Progenitor cell of endocrine pancreas (in vitro differentiated cells): ENCODE data around the gene RAB42. TPM values are rescaled to one million over a fixed set of nuclear protein-coding genes. Genes with fewer than 3 reads are reported as not detected.

Experiments used
- DNase-seq: peaks from one replicate; pipeline ENCODE4 v3.0.0; 2021; ENCODE audit warnings: low spot score; ENCODE audit not compliant: unreplicated experiment
- H3K27ac Mint-ChIP-seq: 2 replicates; pipeline ENCODE4 v1.8.0; 2021; ENCODE audit warnings: mild to moderate bottlenecking, moderate library complexity, mixed read lengths
- H3K27me3 Mint-ChIP-seq: 2 replicates; pipeline ENCODE4 v1.8.0; 2021; ENCODE audit warnings: mixed read lengths
- H3K36me3 Mint-ChIP-seq: 2 replicates; pipeline ENCODE4 v1.8.0; 2022; ENCODE audit warnings: mixed read lengths; ENCODE audit not compliant: insufficient read depth
- H3K4me1 Mint-ChIP-seq: 2 replicates; pipeline ENCODE4 v1.8.0; 2021; ENCODE audit warnings: low read depth, mixed read lengths
- H3K4me3 Mint-ChIP-seq: 2 replicates; pipeline ENCODE4 v1.8.0; 2021; ENCODE audit warnings: low read depth, mild to moderate bottlenecking, moderate library complexity, mixed read lengths
- H3K9me3 Mint-ChIP-seq: 2 replicates; pipeline ENCODE4 v1.8.0; 2021; ENCODE audit warnings: low read depth, mixed read lengths
- total RNA-seq: library from RNA; stranded (reverse); gene quantifications from 2 replicates; pipeline ENCODE4 v1.2.1, GENCODE V29; 2021
- TF ChIP-seq, protein P1 (sequence below): fragments of 200-600 bp; sonication (generic); IDR thresholded peaks from one replicate; pipeline ENCODE4 v1.5.0; 2021; ENCODE audit warnings: antibody characterized with exemption, mild to moderate bottlenecking; ENCODE audit not compliant: unreplicated experiment

RAB42 gene
- total RNA-seq, 1 donor from 2014 or later, result 0.65 TPM

- Mint-ChIP-seq H3K9me3 (no peaks in the 10 kb centered on the region), H3K27me3 (no peaks in the 10 kb centered on the region), H3K4me1 (peaks cover 11% of the 10 kb centered on the region), H3K4me3 (peak overlapping the region; percentile 52), H3K27ac (no peak overlapping the region), H3K36me3 (no peaks in the 10 kb centered on the region)
- TF ChIP-seq, protein P1, sequence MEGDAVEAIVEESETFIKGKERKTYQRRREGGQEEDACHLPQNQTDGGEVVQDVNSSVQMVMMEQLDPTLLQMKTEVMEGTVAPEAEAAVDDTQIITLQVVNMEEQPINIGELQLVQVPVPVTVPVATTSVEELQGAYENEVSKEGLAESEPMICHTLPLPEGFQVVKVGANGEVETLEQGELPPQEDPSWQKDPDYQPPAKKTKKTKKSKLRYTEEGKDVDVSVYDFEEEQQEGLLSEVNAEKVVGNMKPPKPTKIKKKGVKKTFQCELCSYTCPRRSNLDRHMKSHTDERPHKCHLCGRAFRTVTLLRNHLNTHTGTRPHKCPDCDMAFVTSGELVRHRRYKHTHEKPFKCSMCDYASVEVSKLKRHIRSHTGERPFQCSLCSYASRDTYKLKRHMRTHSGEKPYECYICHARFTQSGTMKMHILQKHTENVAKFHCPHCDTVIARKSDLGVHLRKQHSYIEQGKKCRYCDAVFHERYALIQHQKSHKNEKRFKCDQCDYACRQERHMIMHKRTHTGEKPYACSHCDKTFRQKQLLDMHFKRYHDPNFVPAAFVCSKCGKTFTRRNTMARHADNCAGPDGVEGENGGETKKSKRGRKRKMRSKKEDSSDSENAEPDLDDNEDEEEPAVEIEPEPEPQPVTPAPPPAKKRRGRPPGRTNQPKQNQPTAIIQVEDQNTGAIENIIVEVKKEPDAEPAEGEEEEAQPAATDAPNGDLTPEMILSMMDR, result peak; percentile 43
- no peak for DNase-seq
Observed at GRCh38 chr1:28640766-28641165, 48.7 kb downstream of the RAB42 start.

- Mint-ChIP-seq H3K27ac (peak overlapping the region; percentile 99), H3K4me3 (peak overlapping the region; percentile 97), H3K4me1 (peaks cover 11% of the 10 kb centered on the region), H3K27me3 (no peaks in the 10 kb centered on the region), H3K9me3 (no peaks in the 10 kb centered on the region), H3K36me3 (no peaks in the 10 kb centered on the region)
- TF ChIP-seq, protein P1, result no peak
- no peak for DNase-seq
Observed at GRCh38 chr1:28642056-28642846, 50.2 kb downstream of the RAB42 start.

DNA sequence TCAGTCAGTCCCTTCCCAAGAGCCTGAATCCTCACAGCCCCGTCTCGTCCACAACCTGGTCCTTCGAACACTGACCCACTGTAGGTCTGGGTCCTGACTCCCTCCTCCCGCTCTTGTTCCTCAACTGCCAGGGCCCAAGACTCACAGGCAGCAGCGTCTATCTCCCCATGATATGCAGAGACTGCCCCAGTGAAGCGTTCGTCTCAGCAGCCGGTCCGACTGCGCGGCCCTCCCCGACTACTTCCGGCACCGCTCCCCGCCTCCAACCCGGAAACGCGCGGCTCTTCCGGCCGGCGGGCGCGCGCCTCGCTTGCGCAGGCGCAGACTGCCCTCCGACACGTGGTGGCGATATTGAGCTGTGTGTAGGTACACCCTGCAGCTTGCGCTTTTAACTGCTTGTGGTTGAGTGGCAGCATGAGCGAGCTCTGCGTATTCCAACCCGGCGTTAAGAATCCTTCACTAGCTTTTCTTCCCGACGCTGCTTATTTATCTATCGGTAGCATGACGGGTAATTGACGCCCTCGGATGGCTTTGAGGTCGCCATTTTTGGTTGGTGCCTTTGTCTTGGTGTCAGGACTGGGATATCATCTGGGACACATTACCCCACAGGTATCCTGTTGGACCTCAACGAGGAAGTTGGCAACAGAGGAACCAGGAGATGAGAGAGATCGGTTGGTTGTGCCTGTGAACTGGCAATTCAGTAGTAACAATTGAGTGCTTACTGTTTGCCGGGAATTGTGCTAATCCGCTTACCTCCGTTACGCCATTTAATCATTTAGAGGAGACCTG, 51.0 kb downstream of the RAB42 start, which contains the start of gene TAF12:
Gene TAF12 (minus strand): TSS at position 221 of the 789 bp plus-strand sequence. CDS start 20,986 bp downstream, outside the sequence.
- peak; percentile 84 for DNase-seq
- Mint-ChIP-seq H3K36me3 (no peaks in the 10 kb centered on the region), H3K9me3 (no peaks in the 10 kb centered on the region)

GRCh38 chr1:28644494-28644893, 52.4 kb downstream of the RAB42 start:
- H3K27ac Mint-ChIP-seq, result peak overlapping the region; percentile 86
- H3K27me3 Mint-ChIP-seq, result no peaks in the 10 kb centered on the region
- peak overlapping the region; percentile 47 for H3K4me3 Mint-ChIP-seq
- DNase-seq, result no peak
- no peaks in the 10 kb centered on the region for H3K36me3 Mint-ChIP-seq
- no peaks in the 10 kb centered on the region for H3K9me3 Mint-ChIP-seq
- peaks cover 19% of the 10 kb centered on the region for H3K4me1 Mint-ChIP-seq
- TF ChIP-seq, protein P1, result no peak

More for the DNA sequence above, 51.0 kb downstream of the RAB42 start, which contains the start of gene TAF12:
- Mint-ChIP-seq H3K4me1 (peaks cover 15% of the 10 kb centered on the region), H3K27ac (peak within 1 kb of the TSS; percentile 99), H3K27me3 (no peaks in the 10 kb centered on the region), H3K4me3 (peak within 1 kb of the TSS; percentile 97)
- TF ChIP-seq, protein P1, result no peak

Other genes with a start within 250 kb of the RAB42 start
- 74.6 and 80.6 TPM in 2 replicates for gene PHACTR4, start 222.5 kb upstream of the RAB42 start, total RNA-seq
- 58.4 TPM in 2 replicates for gene RCC1, start 86.2 kb upstream of the RAB42 start, total RNA-seq
- 38.6 and 39.6 TPM in 2 replicates for gene TRNAU1AP, start 39.2 kb upstream of the RAB42 start, total RNA-seq
- 18.2 and 20.1 TPM in 2 replicates for gene TAF12, start 50.8 kb downstream of the RAB42 start, total RNA-seq
- gene RNU11, start 56.3 kb downstream of the RAB42 start, total RNA-seq, result not detected in 2 replicates
- 18.5 and 18.8 TPM in 2 replicates for gene GMEB1, start 76.5 kb downstream of the RAB42 start, total RNA-seq
- 133 and 135 TPM in 2 replicates for gene YTHDF2, start 144.7 kb downstream of the RAB42 start, total RNA-seq
- gene OPRD1, start 219.9 kb downstream of the RAB42 start, total RNA-seq, result 0.67 and 0.71 TPM in 2 replicates